Right ventricle myocardium inferior (tissue), 1 donor: ENCODE measurements around the gene FBXL13. TPM values are rescaled to one million over a fixed set of nuclear protein-coding genes. Genes with fewer than 3 reads are reported as not detected.
"Not testable (repeated sequence)": the region's sequence is repeated elsewhere in the genome, so short reads cannot be mapped to it uniquely, and the experiment has no call there.

Source experiments
- ATAC-seq: fragments of 200-7000 bp; cut with Tn5 transposase; one replicate; pipeline ENCODE4 v1.9.1; 2020; ENCODE audit warnings: mild to moderate bottlenecking, moderate library complexity
- DNase-seq: peaks from one replicate; pipeline ENCODE4 v3.0.0; 2021; ENCODE audit errors: missing footprints
- intact Hi-C: fragments of 100-400 bp; cut with DNase I; formaldehyde crosslinking; loops from one replicate; pipeline ENCODE4 v1.11.0; 2022
- total RNA-seq: library from RNA; stranded (reverse); fragmentation: NEBNext Ultra II Directional; extraction: Animal tissue kit (Norgen Biotek cat#: 25700); gene quantifications from one replicate; pipeline ENCODE4 v1.2.1, GENCODE V29; 2021
- donor health status: DM: no; HTN: yes; CAD: no; lungs with severe emphysema.

The FBXL13 gene
- total RNA-seq, 1 donor from 2014 or later, result 0.24 TPM

- intact Hi-C loops, result no loop called here
- no peak for DNase-seq
- no peak for ATAC-seq
These were observed 8.6 kb upstream of the FBXL13 start for GRCh38 chr7:103083210-103083609.

GRCh38 chr7:103082497-103082896, 7.9 kb upstream of the FBXL13 start:
- DNase-seq, result no peak
- no peak for ATAC-seq
- intact Hi-C loops, result no loop called here

GRCh38 chr7:103080923-103081322, 6.3 kb upstream of the FBXL13 start:
- DNase-seq (no peak), ATAC-seq (no peak)
- intact Hi-C loops, result no loop called here

- DNase-seq (no peak), ATAC-seq (no peak)
- intact Hi-C loops, result no loop called here
These were observed 5.2 kb upstream of the FBXL13 start for GRCh38 chr7:103079836-103080235.

GRCh38 chr7:103078226-103078625, 3.6 kb upstream of the FBXL13 start:
- ATAC-seq, DNase-seq, intact Hi-C loops: not testable (repeated sequence)

- no peak for ATAC-seq
- DNase-seq, result no peak
- intact Hi-C loops, result no loop called here
These were observed 2.7 kb upstream of the FBXL13 start for GRCh38 chr7:103077318-103077717.

- DNase-seq, result peak; percentile 68
- intact Hi-C loops, result no loop called here
- ATAC-seq, result no peak
These were observed 2.2 kb upstream of the FBXL13 start for GRCh38 chr7:103076764-103077163.

GRCh38 chr7:103075337-103075918, 832 bp upstream of the FBXL13 start:
- ATAC-seq (peak; percentile 14), DNase-seq (peak; percentile 80)
- intact Hi-C loops, result loop anchor here (2.0 kb wide), 1 partner anchor 73 kb away; the partner anchor contains the start of gene NAPEPLD

- ATAC-seq, result no peak
- DNase-seq, result no peak
- intact Hi-C loops, result loop anchor here (2.0 kb wide), 1 partner anchor 75 kb away; the partner anchor contains the start of gene NAPEPLD
These were observed 542 bp downstream of the FBXL13 start for GRCh38 chr7:103073989-103074518.

- intact Hi-C loops, result no loop called here
- DNase-seq (no peak), ATAC-seq (no peak)
These were observed 3.6 kb downstream of the FBXL13 start for GRCh38 chr7:103071000-103071399.

- no peak for DNase-seq
- intact Hi-C loops, result loop anchor here (10.0 kb wide), 1 partner anchor 164 kb away; no protein-coding TSS in a partner anchor
- no peak for ATAC-seq
These were observed 5.9 kb downstream of the FBXL13 start for GRCh38 chr7:103068414-103069403.

GRCh38 chr7:103065667-103066066, 8.9 kb downstream of the FBXL13 start:
- intact Hi-C loops, result loop anchor here (10.0 kb wide), 1 partner anchor 161 kb away; no protein-coding TSS in a partner anchor
- DNase-seq (no peak), ATAC-seq (no peak)

GRCh38 chr7:103063895-103064294, 10.7 kb downstream of the FBXL13 start:
- intact Hi-C loops, result loop anchor here (5.0 to 10.0 kb wide), 2 partner anchors 159 to 307 kb away; no protein-coding TSS in a partner anchor
- ATAC-seq, result no peak

GRCh38 chr7:103059471-103059870, 15.1 kb downstream of the FBXL13 start:
- DNase-seq, result no peak
- ATAC-seq, result peak; percentile 44
- intact Hi-C loops, result no loop called here

More at GRCh38 chr7:103063895-103064294, 10.7 kb downstream of the FBXL13 start:
- no peak for DNase-seq

GRCh38 chr7:103058122-103058521, 16.5 kb downstream of the FBXL13 start:
- intact Hi-C loops, result no loop called here

GRCh38 chr7:103056006-103056405, 18.6 kb downstream of the FBXL13 start:
- intact Hi-C loops, DNase-seq: not testable (repeated sequence)

More at GRCh38 chr7:103058122-103058521, 16.5 kb downstream of the FBXL13 start:
- DNase-seq (no peak), ATAC-seq (no peak)

GRCh38 chr7:103051519-103051918, 23.1 kb downstream of the FBXL13 start:
- ATAC-seq (no peak), DNase-seq (no peak)
- intact Hi-C loops, result no loop called here

More at GRCh38 chr7:103056006-103056405, 18.6 kb downstream of the FBXL13 start:
- not testable (repeated sequence) for ATAC-seq

GRCh38 chr7:103048833-103049232, 25.8 kb downstream of the FBXL13 start:
- intact Hi-C loops, result no loop called here
- ATAC-seq (no peak), DNase-seq (no peak)

GRCh38 chr7:103041815-103042214, 32.8 kb downstream of the FBXL13 start:
- intact Hi-C loops, DNase-seq, ATAC-seq: not testable (repeated sequence)
